ENCODE data around the gene RUNX2.

Gene RUNX2

GRCh38 chr6:45415315-45415714 lies 87.2 kb downstream of the RUNX2 start:
- no peak for DNase-seq (ENCODE audit: low spot score)

- DNase-seq (ENCODE audit: low spot score): no peak
Observed at GRCh38 chr6:45415788-45416518, 87.8 kb downstream of the RUNX2 start.

DNA sequence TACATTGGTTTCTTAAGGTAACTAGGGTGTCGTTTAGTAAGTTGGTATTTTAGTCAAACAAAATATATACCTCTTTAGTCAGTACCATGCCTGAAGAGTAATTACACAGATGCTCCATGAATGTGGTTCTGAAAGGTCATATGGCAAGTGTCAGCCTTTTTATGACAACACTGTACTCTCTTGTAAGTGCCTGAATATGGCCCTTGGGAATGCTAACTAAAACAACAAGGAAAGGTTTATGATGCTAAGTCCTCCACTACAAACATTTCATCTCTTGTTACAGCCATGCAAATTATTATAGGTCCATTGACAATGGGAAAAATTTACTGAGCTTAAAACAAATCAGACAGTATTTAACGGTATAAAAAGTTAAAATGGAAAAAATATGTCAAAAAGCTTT lies 88.6 kb downstream of the RUNX2 start:
- no peak for DNase-seq (ENCODE audit: low spot score)

DNA sequence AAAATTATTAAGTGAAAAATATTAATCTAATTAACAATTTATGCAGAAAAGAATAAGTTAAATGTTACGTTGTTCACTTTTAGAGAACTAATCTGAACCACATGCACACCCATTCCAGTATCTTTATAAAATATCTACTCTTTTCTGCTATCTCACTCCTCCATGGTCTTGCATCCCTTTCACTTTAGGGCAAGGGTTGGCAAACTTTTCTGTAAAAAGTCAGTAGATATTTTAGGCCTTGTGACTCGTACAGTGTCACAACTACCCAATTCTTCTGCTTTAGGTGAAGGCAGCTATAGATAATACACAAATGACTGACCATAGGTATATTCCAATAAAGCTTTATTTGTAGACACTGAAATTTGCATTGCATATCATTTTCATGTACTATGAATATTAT lies 89.3 kb downstream of the RUNX2 start:
- no peak for DNase-seq (ENCODE audit: low spot score)

GRCh38 chr6:45419571-45420082 lies 91.5 kb downstream of the RUNX2 start:
- no peak for DNase-seq (ENCODE audit: low spot score)

- DNase-seq (ENCODE audit: low spot score): no peak
Observed at GRCh38 chr6:45420083-45420908, 92.2 kb downstream of the RUNX2 start.

DNA sequence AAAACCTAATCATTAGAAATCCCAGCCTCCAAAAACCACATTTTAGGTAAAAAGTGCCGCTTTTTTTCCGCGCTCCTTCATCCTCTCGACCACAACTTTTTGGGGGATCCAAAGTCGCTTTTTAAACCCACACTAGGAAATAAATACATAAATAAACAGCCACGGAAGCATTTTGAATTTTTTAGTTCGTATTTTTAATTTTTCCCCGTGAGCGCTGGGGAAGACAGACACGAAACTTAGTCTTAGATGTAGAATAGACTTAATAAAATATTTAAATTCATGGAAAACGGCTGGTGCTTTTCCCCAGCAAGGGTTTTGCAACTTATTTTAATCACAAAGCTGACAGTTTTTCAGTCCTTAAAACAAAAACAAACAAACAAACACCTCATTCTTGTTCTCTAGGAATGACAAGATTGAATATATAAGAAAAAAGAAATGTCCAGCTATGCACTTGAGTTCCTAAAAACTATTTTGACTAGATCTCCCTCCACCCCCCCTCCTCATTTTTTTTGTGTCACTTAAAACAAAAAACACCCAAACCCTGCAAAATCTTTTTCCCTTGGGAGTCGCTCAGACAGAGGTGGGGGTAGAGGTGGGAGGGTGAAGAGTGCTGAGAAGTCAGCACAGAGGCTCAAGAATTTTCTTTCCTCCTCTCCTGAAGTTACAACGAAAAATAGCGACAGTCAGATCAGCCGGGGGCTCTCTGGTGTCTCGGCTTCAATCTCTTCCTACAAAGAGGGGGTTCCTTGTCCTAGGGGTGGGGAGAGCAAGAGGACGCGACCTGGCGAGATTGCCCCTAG lies 93.0 kb downstream of the RUNX2 start:
- peak; percentile 30 for DNase-seq (ENCODE audit: low spot score)

DNA sequence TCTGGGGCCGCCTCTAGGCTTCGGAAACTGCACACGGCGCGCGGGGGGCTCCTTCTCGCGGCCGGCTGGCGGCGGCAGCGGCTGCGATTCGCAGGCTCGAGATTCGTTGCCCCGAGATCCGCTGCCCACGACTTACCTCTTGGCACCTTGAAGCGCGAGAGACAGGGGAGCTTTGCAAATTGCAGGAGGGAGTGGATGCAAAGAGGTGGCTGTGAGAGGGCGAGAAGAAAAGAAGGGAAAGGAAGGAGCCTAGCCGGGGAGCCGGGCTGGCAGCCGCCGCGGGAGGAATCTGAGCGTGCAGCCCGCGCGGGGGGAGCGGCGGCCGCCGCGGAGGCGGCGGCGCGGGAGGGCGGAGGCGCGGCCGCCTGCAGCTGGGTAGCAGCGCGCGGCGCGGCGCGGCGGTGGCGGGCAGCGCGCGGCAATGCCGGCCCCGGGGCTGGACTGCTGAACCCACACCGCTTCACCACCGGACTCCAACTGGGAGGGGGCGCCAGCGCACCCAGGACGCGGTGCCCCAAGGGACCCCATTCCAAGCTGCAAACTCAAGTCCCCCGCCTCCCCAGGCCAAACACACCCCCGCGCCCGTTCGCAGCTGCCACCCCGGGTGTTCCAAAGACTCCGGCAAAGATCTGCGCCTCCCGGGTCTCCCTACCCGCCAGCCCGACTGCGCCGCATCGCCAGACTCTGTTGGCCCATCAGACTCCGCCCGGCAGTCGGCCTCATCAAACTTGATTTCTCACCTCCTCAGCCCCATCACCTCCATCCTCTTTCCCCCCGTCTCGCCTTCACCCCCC lies 93.8 kb downstream of the RUNX2 start:
- DNase-seq (ENCODE audit: low spot score): peak; percentile 86

DNA sequence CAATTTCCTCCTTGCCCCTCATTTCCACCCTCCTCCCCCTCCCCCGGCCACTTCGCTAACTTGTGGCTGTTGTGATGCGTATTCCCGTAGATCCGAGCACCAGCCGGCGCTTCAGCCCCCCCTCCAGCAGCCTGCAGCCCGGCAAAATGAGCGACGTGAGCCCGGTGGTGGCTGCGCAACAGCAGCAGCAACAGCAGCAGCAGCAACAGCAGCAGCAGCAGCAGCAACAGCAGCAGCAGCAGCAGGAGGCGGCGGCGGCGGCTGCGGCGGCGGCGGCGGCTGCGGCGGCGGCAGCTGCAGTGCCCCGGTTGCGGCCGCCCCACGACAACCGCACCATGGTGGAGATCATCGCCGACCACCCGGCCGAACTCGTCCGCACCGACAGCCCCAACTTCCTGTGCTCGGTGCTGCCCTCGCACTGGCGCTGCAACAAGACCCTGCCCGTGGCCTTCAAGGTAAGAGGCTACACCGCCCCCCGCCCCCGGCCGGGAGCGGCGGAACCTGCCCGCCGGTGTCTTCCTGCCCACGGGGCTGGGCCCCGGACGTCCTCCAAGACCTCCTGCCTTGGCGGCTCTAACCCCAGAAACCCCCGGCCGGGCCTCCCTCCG lies 94.5 kb downstream of the RUNX2 start:
- peak; percentile 49 for DNase-seq (ENCODE audit: low spot score)

DNA sequence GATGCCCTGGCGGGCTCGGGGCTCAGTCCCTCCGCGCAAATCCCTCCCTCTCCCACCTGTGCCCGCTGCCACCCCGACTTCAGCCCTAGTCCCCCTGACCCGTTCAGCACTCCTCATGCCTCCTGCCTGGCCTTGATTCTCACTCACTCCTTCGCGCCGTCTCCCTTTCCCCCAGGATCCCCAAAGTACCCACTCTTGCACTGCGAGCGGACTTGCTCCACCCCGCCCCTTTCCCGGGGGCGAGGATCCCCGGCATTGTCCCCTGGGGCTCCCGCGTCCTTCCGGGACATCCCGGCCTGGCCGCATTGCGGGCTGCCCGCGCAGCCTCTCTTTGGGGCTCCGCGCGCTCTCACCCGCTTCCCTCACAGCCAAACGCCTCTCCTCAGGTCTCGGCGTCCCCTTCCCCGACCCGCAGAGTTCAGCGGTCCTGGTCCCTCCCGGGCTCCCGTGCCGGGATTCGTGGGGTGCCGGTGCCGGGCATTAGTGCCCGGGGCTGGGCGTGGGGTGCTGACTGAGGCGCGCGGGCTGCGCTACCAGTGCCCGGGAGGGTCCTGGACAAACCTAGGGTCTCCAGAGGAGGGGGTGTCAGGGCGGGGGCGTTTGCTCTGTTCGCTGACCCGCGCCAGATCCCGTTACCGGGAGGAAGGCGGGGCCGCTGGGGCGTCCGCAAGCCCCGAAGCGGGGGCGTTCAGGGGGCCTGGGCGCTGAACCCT lies 95.1 kb downstream of the RUNX2 start:
- DNase-seq (ENCODE audit: low spot score): peak; percentile 58

DNA sequence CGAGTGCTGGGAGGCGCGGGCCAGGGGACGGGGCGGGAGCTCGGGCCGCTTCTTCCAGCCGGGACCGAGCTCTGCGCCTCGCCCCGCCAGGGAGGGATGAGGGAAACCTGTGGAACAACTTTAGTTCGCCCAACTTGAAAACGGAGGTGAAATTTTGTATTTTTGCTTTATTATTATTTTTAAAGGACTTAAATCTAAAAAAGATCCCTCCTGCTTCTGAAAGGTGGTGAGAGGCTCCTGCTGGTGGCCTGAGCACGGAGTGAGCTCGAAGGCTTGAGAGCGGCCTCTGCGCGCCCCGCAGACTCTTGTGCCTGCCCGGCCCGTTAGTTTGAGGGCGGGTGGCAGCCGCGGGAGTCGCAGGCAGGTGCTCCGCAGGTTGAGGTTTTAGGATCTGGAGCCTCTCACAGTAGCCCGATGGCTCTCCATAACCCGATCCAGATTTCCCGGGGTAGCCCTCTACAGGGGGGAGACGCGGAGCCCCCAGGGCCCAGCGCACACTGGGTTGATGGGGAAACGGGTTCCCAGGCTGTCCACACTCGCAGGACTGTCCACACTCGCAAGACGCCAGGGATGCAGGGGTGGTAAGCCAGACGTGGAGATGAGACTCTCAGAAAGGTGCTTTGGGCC lies 95.8 kb downstream of the RUNX2 start:
- DNase-seq (ENCODE audit: low spot score): no peak

GRCh38 chr6:45424451-45424861 lies 96.3 kb downstream of the RUNX2 start:
- DNase-seq (ENCODE audit: low spot score): no peak

GRCh38 chr6:45426251-45426650 lies 98.1 kb downstream of the RUNX2 start:
- no peak for DNase-seq (ENCODE audit: low spot score)

- no peak for DNase-seq (ENCODE audit: low spot score)
Observed at GRCh38 chr6:45427726-45428125, 99.6 kb downstream of the RUNX2 start.

DNA sequence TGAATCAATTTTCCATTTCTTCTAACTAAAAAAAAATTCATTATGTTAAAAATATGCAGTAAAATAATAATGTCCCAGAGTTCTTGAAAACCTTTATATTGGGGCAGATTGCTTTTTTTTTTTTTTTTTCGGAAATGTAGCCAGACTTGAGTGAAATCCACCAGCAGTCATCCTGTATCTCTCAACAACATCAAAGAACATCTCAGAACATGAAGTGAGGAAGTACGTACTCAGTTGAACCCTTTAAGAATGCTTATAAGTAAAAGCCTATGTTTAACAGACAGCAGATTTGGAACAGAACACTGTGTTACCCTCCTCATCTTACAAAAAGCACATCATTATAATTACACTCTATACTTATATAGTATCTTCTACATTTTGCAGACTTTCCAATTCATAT lies 100.6 kb downstream of the RUNX2 start:
- DNase-seq (ENCODE audit: low spot score): no peak

DNA sequence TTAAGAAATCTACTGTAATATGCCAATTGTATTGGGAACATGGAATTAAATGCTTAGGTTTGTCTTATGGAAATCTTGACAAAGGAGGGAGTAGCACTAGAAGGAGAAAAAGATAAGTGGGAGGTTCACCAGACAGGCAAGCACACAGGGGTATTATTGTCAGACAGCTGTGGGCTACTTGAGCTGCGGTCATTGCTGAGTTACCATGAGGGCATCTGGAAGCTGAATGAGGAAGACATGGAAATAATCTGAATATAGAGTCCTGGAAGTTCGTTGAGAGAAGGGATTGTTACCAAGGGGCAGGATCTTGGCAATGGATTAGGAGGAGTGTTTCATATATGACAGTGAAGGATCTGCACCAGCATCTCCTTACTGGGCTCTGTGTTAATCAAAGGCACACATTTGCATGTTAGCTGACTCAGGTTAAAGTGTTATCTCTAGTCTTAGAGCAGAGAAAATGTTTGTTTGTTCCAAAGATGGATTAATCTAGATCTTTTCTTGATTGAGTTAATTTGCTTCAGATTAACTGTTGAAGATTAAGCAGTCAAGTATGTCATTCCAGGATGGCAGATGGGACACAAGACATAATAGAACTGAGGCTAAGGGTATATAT lies 102.6 kb downstream of the RUNX2 start:
- no peak for DNase-seq (ENCODE audit: low spot score)

GRCh38 chr6:45431317-45432065 lies 103.4 kb downstream of the RUNX2 start:
- DNase-seq (ENCODE audit: low spot score): no peak

GRCh38 chr6:45432977-45433376 lies 104.8 kb downstream of the RUNX2 start:
- no peak for DNase-seq (ENCODE audit: low spot score)

Data from AG20443 (cell line).